ENCODE results near the gene GNG11. TPM values are rescaled to one million over a fixed set of nuclear protein-coding genes. Genes with fewer than 3 reads are reported as not detected.

The GNG11 gene
- total RNA-seq (2022; extraction: Qiagen RNA extraction; ENCODE audit: low read depth), result 24.2 to 39.8 TPM (median 33.9 TPM) in 5 replicates

GRCh38 chr7:93921607-93922566 lies at the start of gene GNG11:
Gene GNG11, plus strand, starts transcription at chr7:93921735. Its CDS starts 403 bp downstream, at chr7:93922138.

DNA sequence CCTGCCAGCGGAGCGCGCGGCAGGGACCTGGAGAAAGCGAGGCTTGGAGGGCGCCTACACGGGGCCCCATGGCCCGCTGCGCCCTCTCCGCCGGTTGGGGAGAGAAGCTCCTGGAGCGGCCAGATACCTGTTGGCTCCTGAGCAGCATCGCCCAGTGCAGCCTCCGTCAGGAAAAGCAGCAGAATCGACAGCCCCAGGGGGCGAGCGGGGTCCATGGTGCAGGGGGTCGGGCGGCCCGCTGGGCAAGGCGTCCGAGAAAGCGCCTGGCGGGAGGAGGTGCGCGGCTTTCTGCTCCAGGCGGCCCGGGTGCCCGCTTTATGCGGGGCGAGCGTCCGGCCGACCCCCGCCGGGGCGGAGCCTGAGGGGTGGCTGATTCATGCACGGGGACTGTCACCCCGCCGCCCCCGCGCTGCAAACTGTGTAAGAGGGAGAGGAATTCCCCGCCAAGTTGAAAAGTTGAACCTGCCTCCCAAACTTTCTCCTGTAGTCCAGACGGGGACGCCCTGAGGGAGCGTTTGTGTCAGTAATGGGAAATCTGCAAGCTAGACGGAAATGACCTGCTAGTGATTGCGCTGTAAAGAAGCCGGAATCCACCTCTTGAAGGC lies 31.0 kb upstream of the GNG11 start, which contains the start of gene TFPI2:
Gene TFPI2 (minus strand): TSS at position 290 of the 605 bp plus-strand sequence. CDS start 75 bp downstream, at position 215.

DNA sequence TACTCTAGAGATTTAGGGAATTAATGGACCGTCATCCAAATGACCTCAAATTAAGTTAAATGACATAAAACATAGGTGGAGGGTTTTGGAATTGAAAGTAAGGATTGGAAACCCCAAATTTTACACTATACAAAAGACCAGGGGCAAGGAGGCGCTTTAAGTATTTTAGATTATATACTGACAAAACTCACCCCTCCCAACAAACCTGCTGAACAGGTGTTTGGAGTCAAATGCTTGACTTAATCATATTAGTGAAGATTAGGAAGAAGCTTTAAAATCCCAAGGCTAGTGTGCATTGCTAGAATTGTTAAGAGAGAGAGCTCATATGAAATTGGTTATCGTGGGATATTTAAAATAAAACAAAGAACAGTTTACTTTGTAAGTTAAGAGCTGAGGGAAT lies 15.3 kb upstream of the GNG11 start, which contains the start of gene GNGT1:
Gene GNGT1 (plus strand): TSS at position 301 of the 400 bp plus-strand sequence. CDS start 180 bp downstream, outside the sequence.

Other genes with a start within 250 kb of the GNG11 start
- gene TFPI2, start 31.0 kb upstream of the GNG11 start, total RNA-seq (2022; extraction: Qiagen RNA extraction; ENCODE audit: low read depth), result 200 to 249 TPM (median 224 TPM) in 5 replicates
- gene GNGT1, start 15.2 kb upstream of the GNG11 start, total RNA-seq (2022; extraction: Qiagen RNA extraction; ENCODE audit: low read depth), result not detected in 5 replicates
- gene BET1, start 82.6 kb downstream of the GNG11 start, total RNA-seq (2022; extraction: Qiagen RNA extraction; ENCODE audit: low read depth), result 19.4 to 30.3 TPM (median 24.2 TPM) in 5 replicates